Urinary bladder (tissue), 4 donors: Measurements from ENCODE around the gene TRMT2A. TPM values are rescaled to one million over a fixed set of nuclear protein-coding genes. Genes with fewer than 3 reads are reported as not detected.

ENCODE experiments used
- DNase-seq: peaks from one replicate; pipeline ENCODE4 v3.0.0-alpha.2; 2015; ENCODE audit errors: extremely low spot score
- H3K27ac ChIP-seq: one replicate; pipeline ENCODE4 v1.5.1; 2013; ENCODE audit warnings: low read depth, mild to moderate bottlenecking, moderate library complexity
- H3K36me3 ChIP-seq: one replicate; pipeline ENCODE4 v1.6.1; 2013; ENCODE audit warnings: mild to moderate bottlenecking, moderate library complexity; ENCODE audit not compliant: insufficient read depth
- H3K4me1 ChIP-seq: one replicate; pipeline ENCODE4 v1.6.1; 2013; ENCODE audit warnings: mild to moderate bottlenecking, moderate library complexity; ENCODE audit not compliant: insufficient read depth
- H3K4me3 ChIP-seq: one replicate; pipeline ENCODE4 v1.5.1; 2013; ENCODE audit warnings: low read depth, low read length
- WGBS: extraction: QIAGEN DNeasy Blood & Tissue Kit; methylation state at CpG from one replicate; pipeline ENCODE4 v1.1.7; 2013; 5-methylcytosine and 5-hydroxymethylcytosine counted together
- polyA plus RNA-seq: library from polyadenylated mRNA; stranded (reverse); fragments of 200-250 nt; gene quantifications from one replicate; pipeline ENCODE4 v1.2.3, GENCODE V29; 2013
- small RNA-seq: library from RNA; depleted of rRNA; stranded (forward); fragments of <200 nt; gene quantifications from one replicate; pipeline ENCODE3, GENCODE V24; 2014
- total RNA-seq: library from RNA; depleted of rRNA; stranded (reverse); fragments of >200 nt; gene quantifications from one replicate; pipeline ENCODE4 v1.2.3, GENCODE V29; 2014
- donor health status: healthy with polysubstance abuse.
- donor health status: healthy.

The TRMT2A gene
- total and polyA plus RNA-seq, 2 donors, result 23.3 to 37.9 TPM

DNA sequence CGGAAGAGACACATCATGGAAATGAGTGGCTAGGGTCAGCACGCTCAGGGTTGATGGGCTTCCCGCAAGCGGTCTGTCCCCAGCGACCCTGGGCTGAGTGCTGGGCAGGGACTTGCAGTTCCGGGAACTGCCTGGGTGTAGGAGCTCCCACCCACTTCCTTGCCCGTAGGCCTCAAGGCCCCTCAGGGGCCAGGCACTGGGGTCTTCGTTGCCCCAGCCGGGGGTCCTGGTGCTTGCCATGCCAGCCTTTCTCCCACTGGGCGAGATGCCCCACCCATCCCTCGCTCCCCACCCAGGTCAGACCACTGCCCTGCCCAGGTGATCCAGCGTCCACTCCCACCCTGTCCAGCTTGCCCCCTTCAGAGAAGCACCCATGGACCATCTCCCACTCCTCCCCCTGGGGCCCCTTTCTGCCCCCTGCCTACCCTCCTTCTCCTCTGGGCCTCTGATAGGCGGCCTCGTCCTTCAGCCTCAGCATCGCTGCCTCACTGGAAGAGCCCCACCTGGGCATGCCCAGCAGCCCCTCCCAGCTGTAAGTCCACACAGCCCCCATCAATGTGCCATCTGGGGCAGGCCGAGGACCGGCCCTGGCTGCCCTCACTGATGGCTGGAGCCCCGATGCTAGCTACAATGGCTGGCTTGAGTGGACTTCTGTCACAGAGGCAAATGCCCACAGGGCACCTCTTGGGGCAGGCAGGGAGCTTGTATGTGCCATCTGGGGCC is 54.8 kb downstream of the TRMT2A start:
- no peak for DNase-seq
- 92% methylated on average over 18 of the region's 18 CpGs for WGBS
- H3K36me3 ChIP-seq, result peaks cover 3% of the 10 kb centered on the region
- no peak overlapping the region for H3K27ac ChIP-seq
- no peaks in the 10 kb centered on the region for H3K4me1 ChIP-seq
- no peak overlapping the region for H3K4me3 ChIP-seq

Small RNAs within 50 kb of the gene (small RNA-seq; reads per million reads assigned to genes)
- not detected for gene MIR6816
- not detected for gene RF00017
- not detected for gene RF00599

Other genes with a start within 250 kb of the TRMT2A start
- 52.7 TPM for gene COMT, start 175.5 kb downstream of the TRMT2A start, total RNA-seq
- 198 TPM for gene COMT, start 175.5 kb downstream of the TRMT2A start, polyA plus RNA-seq
- gene TXNRD2, start 175.4 kb downstream of the TRMT2A start, total RNA-seq, result 14.5 TPM
- 18.1 TPM for gene TXNRD2, start 175.4 kb downstream of the TRMT2A start, polyA plus RNA-seq
- 15.4 TPM for gene ARVCF, start 100.4 kb downstream of the TRMT2A start, total RNA-seq
- 16.0 TPM for gene ARVCF, start 100.4 kb downstream of the TRMT2A start, polyA plus RNA-seq
- 13.6 TPM for gene TANGO2, start 96.1 kb downstream of the TRMT2A start, total RNA-seq
- 25.5 TPM for gene TANGO2, start 96.1 kb downstream of the TRMT2A start, polyA plus RNA-seq
- gene DGCR8, start 37.0 kb downstream of the TRMT2A start, total RNA-seq, result 24.8 TPM
- gene DGCR8, start 37.0 kb downstream of the TRMT2A start, polyA plus RNA-seq, result 18.9 TPM
- 97.2 TPM for gene RANBP1, start 1.1 kb downstream of the TRMT2A start, total RNA-seq
- gene RANBP1, start 1.1 kb downstream of the TRMT2A start, polyA plus RNA-seq, result 91.8 TPM
- gene ZDHHC8, start 14.6 kb upstream of the TRMT2A start, total RNA-seq, result 3.5 TPM
- gene ZDHHC8, start 14.6 kb upstream of the TRMT2A start, polyA plus RNA-seq, result 38.8 TPM
- 0.69 TPM for gene CCDC188, start 33.8 kb upstream of the TRMT2A start, total RNA-seq
- gene CCDC188, start 33.8 kb upstream of the TRMT2A start, polyA plus RNA-seq, result 0.90 TPM
- 3.1 TPM for gene RTN4R, start 151.1 kb upstream of the TRMT2A start, total RNA-seq
- 1.1 TPM for gene RTN4R, start 151.1 kb upstream of the TRMT2A start, polyA plus RNA-seq
- 22.8 TPM for gene DGCR6L, start 202.8 kb upstream of the TRMT2A start, total RNA-seq
- gene DGCR6L, start 202.8 kb upstream of the TRMT2A start, polyA plus RNA-seq, result 80.7 TPM